Activated CD4-positive, alpha-beta T cell treated with anti-CD3 and anti-CD28 coated beads, Interleukin-2, amount 50 U/mL, for 1 hour (primary cell): ENCODE measurements around the gene CD109.

Experiments used
- DNase-seq: peaks from one replicate; pipeline ENCODE4 v3.0.0-alpha.2; 2020

Gene CD109

GRCh38 chr6:73870907-73871306 is 174.9 kb downstream of the CD109 start:
- no peak for DNase-seq

- no peak for DNase-seq
Measured at GRCh38 chr6:73873081-73873480, 177.1 kb downstream of the CD109 start.
